Ovary (tissue), 3 donors: ENCODE results near the gene PRPSAP2.

Experiments
- CTCF ChIP-seq, 3 donors: fragments of 450-650 bp in 2 of 3; fragments of 200-600 bp in 1 of 3; IDR thresholded peaks; one replicate each; pipeline versions ENCODE4 v1.5.1 to v1.8.0; 2016 to 2022; ENCODE audit warnings: antibody characterized with exemption in 3 of 3, mild to moderate bottlenecking in 1 of 3
- POLR2A ChIP-seq: fragments of 450-650 bp; IDR thresholded peaks from one replicate; pipeline ENCODE4 v1.6.1; 2017; ENCODE audit warnings: antibody characterized with exemption, mild to moderate bottlenecking, moderate library complexity
- donor health status: DM: no; HTN: no; CAD: no.

DNA sequence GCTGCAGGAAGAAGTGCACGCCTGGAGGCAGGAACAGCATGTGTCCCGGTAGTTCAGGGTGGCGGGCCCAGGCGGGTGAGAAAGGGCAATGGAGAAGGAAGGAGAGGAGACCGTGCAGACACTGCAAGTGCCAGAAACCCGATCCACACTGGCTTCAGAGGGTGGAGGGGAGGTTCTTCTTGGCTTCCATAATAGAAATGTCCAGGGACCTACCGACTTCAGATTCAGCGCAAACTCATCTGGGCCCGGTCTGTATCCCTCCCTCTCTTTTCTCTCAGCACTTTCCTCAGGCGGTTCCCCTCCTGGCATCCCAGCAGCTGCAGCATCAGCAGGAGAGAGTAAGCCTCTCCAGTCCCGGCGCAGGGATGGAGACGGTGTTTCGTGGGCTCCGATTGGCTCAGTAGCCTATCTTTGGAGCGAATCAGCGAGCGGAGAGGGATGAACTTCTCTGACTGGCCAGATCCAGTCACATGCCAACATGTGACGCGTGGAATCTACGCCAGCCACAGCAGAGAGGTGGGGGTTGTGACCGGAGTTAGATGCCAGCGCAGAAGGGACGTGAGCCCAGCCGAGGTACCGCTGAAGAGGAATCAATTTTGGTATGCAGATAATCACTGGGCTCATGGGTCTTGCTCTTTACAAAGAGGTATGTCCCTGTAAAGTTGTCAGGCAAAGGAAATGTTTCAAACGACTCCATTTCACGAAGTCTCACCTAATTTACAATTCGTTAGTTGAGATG lies 1.9 kb upstream of the PRPSAP2 start:
- peak; percentile 94 for TF ChIP-seq POLR2A
- no peak for TF ChIP-seq CTCF (IDR thresholded peaks at IDR 0.05)
